ENCODE results near the gene SPDEF.

Gene SPDEF

GRCh38 chr6:34564181-34564580, 8.1 kb upstream of the SPDEF start:
- in situ Hi-C loops (cut with MboI; ENCODE audit: low sequenced_read_pairs), result no loop called here

GRCh38 chr6:34563513-34563870, 7.4 kb upstream of the SPDEF start:
- in situ Hi-C loops (cut with MboI; ENCODE audit: low sequenced_read_pairs), result no loop called here

GRCh38 chr6:34562861-34563512, 6.9 kb upstream of the SPDEF start:
- in situ Hi-C loops (cut with MboI; ENCODE audit: low sequenced_read_pairs), result no loop called here

GRCh38 chr6:34562350-34562749, 6.2 kb upstream of the SPDEF start:
- in situ Hi-C loops (cut with MboI; ENCODE audit: low sequenced_read_pairs), result no loop called here

- in situ Hi-C loops (cut with MboI; ENCODE audit: low sequenced_read_pairs), result no loop called here
Observed at GRCh38 chr6:34561227-34561530, 5.0 kb upstream of the SPDEF start.

- in situ Hi-C loops (cut with MboI; ENCODE audit: low sequenced_read_pairs), result no loop called here
Observed at GRCh38 chr6:34560366-34561226, 4.5 kb upstream of the SPDEF start.

GRCh38 chr6:34559651-34560365, 3.7 kb upstream of the SPDEF start:
- in situ Hi-C loops (cut with MboI; ENCODE audit: low sequenced_read_pairs), result no loop called here

GRCh38 chr6:34558172-34558714, 2.1 kb upstream of the SPDEF start:
- in situ Hi-C loops (cut with MboI; ENCODE audit: low sequenced_read_pairs), result no loop called here

- in situ Hi-C loops (cut with MboI; ENCODE audit: low sequenced_read_pairs), result no loop called here
Observed at GRCh38 chr6:34557228-34557627, 1.1 kb upstream of the SPDEF start.

- in situ Hi-C loops (cut with MboI; ENCODE audit: low sequenced_read_pairs), result no loop called here
Observed at GRCh38 chr6:34556493-34556892, 364 bp upstream of the SPDEF start.

- in situ Hi-C loops (cut with MboI; ENCODE audit: low sequenced_read_pairs), result no loop called here
Observed at GRCh38 chr6:34555328-34555727, 801 bp downstream of the SPDEF start.

GRCh38 chr6:34555007-34555322, 1.2 kb downstream of the SPDEF start:
- in situ Hi-C loops (cut with MboI; ENCODE audit: low sequenced_read_pairs), result no loop called here

- in situ Hi-C loops (cut with MboI; ENCODE audit: low sequenced_read_pairs), result no loop called here
Observed at GRCh38 chr6:34554291-34555006, 1.7 kb downstream of the SPDEF start.

GRCh38 chr6:34553750-34554149, 2.4 kb downstream of the SPDEF start:
- in situ Hi-C loops (cut with MboI; ENCODE audit: low sequenced_read_pairs), result no loop called here

GRCh38 chr6:34553146-34553545, 3.0 kb downstream of the SPDEF start:
- in situ Hi-C loops (cut with MboI; ENCODE audit: low sequenced_read_pairs), result no loop called here

GRCh38 chr6:34552620-34553019, 3.5 kb downstream of the SPDEF start:
- in situ Hi-C loops (cut with MboI; ENCODE audit: low sequenced_read_pairs), result no loop called here

GRCh38 chr6:34551720-34552119, 4.4 kb downstream of the SPDEF start:
- in situ Hi-C loops (cut with MboI; ENCODE audit: low sequenced_read_pairs), result no loop called here

- in situ Hi-C loops (cut with MboI; ENCODE audit: low sequenced_read_pairs), result no loop called here
Observed at GRCh38 chr6:34549804-34550202, 6.3 kb downstream of the SPDEF start.

- in situ Hi-C loops (cut with MboI; ENCODE audit: low sequenced_read_pairs), result no loop called here
Observed at GRCh38 chr6:34549026-34549803, 6.9 kb downstream of the SPDEF start.
